PC-3 (cell line): Measurements from ENCODE around the gene TFAP2A.

Source experiments
- EZH2phosphoT487 ChIP-seq: fragments of 300-600 bp; sonication (generic); IDR thresholded peaks from 2 replicates; pipeline ENCODE4 v1.6.1; 2018; ENCODE audit warnings: mild to moderate bottlenecking, antibody characterized with exemption, low read length, borderline replicate concordance
- TF ChIP-seq, protein P1 (sequence below): fragments of 300-600 bp; sonication (generic); conservative IDR thresholded peaks from 2 replicates; pipeline ENCODE4 v1.5.1; 2017; ENCODE audit warnings: antibody characterized with exemption, low read depth, mild to moderate bottlenecking, low read length

DNA sequence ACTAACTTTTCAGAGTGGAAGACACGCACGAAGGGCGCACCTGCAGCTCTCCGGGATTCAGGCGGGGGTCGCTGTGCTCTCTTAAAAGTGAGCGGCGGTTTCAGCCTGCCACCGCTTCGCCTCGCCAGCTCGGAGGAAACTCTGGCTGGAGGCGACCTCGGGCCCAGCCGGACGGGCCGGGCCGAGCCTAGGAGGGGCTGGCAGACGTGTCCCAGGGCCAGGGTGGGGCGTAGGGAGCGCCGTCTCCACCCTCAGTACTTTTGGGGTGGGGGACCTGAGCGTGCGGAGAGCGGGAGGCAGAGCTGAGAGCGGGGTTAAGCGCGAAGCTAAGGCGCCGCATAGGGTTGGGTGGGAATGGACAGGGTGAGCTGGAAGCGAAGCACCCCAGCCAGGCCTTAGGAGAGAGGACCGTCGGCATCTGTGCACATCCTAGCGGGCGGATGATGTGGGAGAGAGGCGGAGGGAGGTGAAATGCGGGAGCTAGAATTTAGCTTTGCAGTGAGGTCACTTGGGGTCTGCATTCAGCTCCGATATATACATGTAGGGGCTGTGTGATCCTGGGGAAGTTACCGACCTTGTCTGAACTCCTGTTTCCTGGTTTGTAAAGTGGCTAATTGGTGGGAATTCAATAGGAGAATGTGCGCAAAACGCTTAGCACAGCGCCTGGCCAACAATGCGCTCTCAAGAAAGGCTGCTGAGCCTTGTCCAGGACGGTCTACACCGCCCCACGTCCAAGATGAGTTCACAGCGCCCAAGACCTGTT lies 6.5 kb upstream of the TFAP2A start:
- TF ChIP-seq, protein P1, sequence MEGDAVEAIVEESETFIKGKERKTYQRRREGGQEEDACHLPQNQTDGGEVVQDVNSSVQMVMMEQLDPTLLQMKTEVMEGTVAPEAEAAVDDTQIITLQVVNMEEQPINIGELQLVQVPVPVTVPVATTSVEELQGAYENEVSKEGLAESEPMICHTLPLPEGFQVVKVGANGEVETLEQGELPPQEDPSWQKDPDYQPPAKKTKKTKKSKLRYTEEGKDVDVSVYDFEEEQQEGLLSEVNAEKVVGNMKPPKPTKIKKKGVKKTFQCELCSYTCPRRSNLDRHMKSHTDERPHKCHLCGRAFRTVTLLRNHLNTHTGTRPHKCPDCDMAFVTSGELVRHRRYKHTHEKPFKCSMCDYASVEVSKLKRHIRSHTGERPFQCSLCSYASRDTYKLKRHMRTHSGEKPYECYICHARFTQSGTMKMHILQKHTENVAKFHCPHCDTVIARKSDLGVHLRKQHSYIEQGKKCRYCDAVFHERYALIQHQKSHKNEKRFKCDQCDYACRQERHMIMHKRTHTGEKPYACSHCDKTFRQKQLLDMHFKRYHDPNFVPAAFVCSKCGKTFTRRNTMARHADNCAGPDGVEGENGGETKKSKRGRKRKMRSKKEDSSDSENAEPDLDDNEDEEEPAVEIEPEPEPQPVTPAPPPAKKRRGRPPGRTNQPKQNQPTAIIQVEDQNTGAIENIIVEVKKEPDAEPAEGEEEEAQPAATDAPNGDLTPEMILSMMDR = no peak
- TF ChIP-seq EZH2phosphoT487 = no peak
